ENCODE results near the gene MTHFS.
"Not testable (repeated sequence)": the region's sequence is repeated elsewhere in the genome, so short reads cannot be mapped to it uniquely, and the experiment has no call there.

Gene MTHFS

GRCh38 chr15:79896634-79897379 lies at the start of gene MTHFS:
TSS of gene MTHFS (minus strand) at chr15:79897014. CDS start at chr15:79896988, 26 bp downstream.
- peak; percentile 14 for DNase-seq (ENCODE audit: low spot score)

GRCh38 chr15:79944622-79945021 lies 47.8 kb upstream of the MTHFS start:
- no peak for DNase-seq (ENCODE audit: low spot score)

GRCh38 chr15:79943820-79944219 lies 47.0 kb upstream of the MTHFS start:
- DNase-seq (ENCODE audit: low spot score), result no peak

GRCh38 chr15:79942741-79943481 lies 46.1 kb upstream of the MTHFS start:
- DNase-seq (ENCODE audit: low spot score), result no peak

GRCh38 chr15:79939399-79939798 lies 42.6 kb upstream of the MTHFS start:
- DNase-seq (ENCODE audit: low spot score), result no peak

GRCh38 chr15:79938143-79938542 lies 41.3 kb upstream of the MTHFS start:
- no peak for DNase-seq (ENCODE audit: low spot score)

GRCh38 chr15:79935556-79936201 lies 38.9 kb upstream of the MTHFS start:
- not testable (repeated sequence) for DNase-seq (ENCODE audit: low spot score)

- no peak for DNase-seq (ENCODE audit: low spot score)
Observed at GRCh38 chr15:79933231-79933630, 36.4 kb upstream of the MTHFS start.

- DNase-seq (ENCODE audit: low spot score), result no peak
Observed at GRCh38 chr15:79932447-79932846, 35.6 kb upstream of the MTHFS start.

GRCh38 chr15:79930516-79930915 lies 33.7 kb upstream of the MTHFS start:
- DNase-seq (ENCODE audit: low spot score), result no peak

GRCh38 chr15:79929412-79929811 lies 32.6 kb upstream of the MTHFS start:
- no peak for DNase-seq (ENCODE audit: low spot score)

- not testable (repeated sequence) for DNase-seq (ENCODE audit: low spot score)
Observed at GRCh38 chr15:79926116-79926515, 29.3 kb upstream of the MTHFS start.

- no peak for DNase-seq (ENCODE audit: low spot score)
Observed at GRCh38 chr15:79924379-79924778, 27.6 kb upstream of the MTHFS start.

- peak; percentile 90 for DNase-seq (ENCODE audit: low spot score)
Observed at GRCh38 chr15:79923515-79924169, 26.8 kb upstream of the MTHFS start.

- peak; percentile 8 for DNase-seq (ENCODE audit: low spot score)
Observed at GRCh38 chr15:79923079-79923514, 26.3 kb upstream of the MTHFS start.

GRCh38 chr15:79922512-79923078 lies 25.8 kb upstream of the MTHFS start:
- no peak for DNase-seq (ENCODE audit: low spot score)

GRCh38 chr15:79919749-79920511 lies 23.1 kb upstream of the MTHFS start:
- no peak for DNase-seq (ENCODE audit: low spot score)

GRCh38 chr15:79919090-79919748 lies 22.4 kb upstream of the MTHFS start:
- DNase-seq (ENCODE audit: low spot score), result no peak

- no peak for DNase-seq (ENCODE audit: low spot score)
Observed at GRCh38 chr15:79918278-79918677, 21.5 kb upstream of the MTHFS start.

GRCh38 chr15:79916502-79917132 lies 19.8 kb upstream of the MTHFS start:
- no peak for DNase-seq (ENCODE audit: low spot score)

All from COLO829 (cell line).